Glutamatergic neuron (in vitro differentiated cells): ENCODE data around the gene EFEMP2. TPM values are rescaled to one million over a fixed set of nuclear protein-coding genes. Genes with fewer than 3 reads are reported as not detected.

Source experiments
- DNase-seq: peaks from one replicate; pipeline ENCODE4 v3.0.0; 2022
- H3K27ac Mint-ChIP-seq: one replicate; pipeline ENCODE4 v1.8.0; 2020; ENCODE audit warnings: mild to moderate bottlenecking, mixed read lengths, inconsistent platforms; ENCODE audit not compliant: unreplicated experiment
- H3K27me3 Mint-ChIP-seq: one replicate; pipeline ENCODE4 v1.8.0; 2020; ENCODE audit warnings: mild to moderate bottlenecking, moderate library complexity, mixed read lengths, inconsistent platforms; ENCODE audit not compliant: unreplicated experiment
- H3K36me3 Mint-ChIP-seq: one replicate; pipeline ENCODE4 v1.8.0; 2020; ENCODE audit warnings: mild to moderate bottlenecking, mixed read lengths, inconsistent platforms; ENCODE audit not compliant: unreplicated experiment
- H3K4me1 Mint-ChIP-seq: one replicate; pipeline ENCODE4 v1.8.0; 2020; ENCODE audit warnings: mild to moderate bottlenecking, low read depth, mixed read lengths, inconsistent platforms; ENCODE audit not compliant: unreplicated experiment
- H3K4me3 Mint-ChIP-seq: one replicate; pipeline ENCODE4 v1.8.0; 2020; ENCODE audit warnings: mild to moderate bottlenecking, mixed read lengths, inconsistent platforms; ENCODE audit not compliant: unreplicated experiment
- H3K9me3 Mint-ChIP-seq: one replicate; pipeline ENCODE4 v1.8.0; 2020; ENCODE audit warnings: mild to moderate bottlenecking, moderate library complexity, mixed read lengths, inconsistent platforms; ENCODE audit not compliant: unreplicated experiment
- total RNA-seq: library from RNA; stranded (reverse); fragmentation: NEBNext Ultra II Directional; extraction: Animal tissue kit (Norgen Biotek cat#: 25700); gene quantifications from one replicate; pipeline ENCODE4 v1.2.1, GENCODE V29; 2021; ENCODE audit not compliant: unreplicated experiment
- TF ChIP-seq, protein P1 (sequence below): fragments of 200-600 bp; sonication (generic); IDR thresholded peaks from one replicate; pipeline ENCODE4 v1.5.0; 2021; ENCODE audit not compliant: partially characterized antibody, unreplicated experiment

EFEMP2 gene
- total RNA-seq, 1 donor from 2014 or later = 16.3 TPM

DNA sequence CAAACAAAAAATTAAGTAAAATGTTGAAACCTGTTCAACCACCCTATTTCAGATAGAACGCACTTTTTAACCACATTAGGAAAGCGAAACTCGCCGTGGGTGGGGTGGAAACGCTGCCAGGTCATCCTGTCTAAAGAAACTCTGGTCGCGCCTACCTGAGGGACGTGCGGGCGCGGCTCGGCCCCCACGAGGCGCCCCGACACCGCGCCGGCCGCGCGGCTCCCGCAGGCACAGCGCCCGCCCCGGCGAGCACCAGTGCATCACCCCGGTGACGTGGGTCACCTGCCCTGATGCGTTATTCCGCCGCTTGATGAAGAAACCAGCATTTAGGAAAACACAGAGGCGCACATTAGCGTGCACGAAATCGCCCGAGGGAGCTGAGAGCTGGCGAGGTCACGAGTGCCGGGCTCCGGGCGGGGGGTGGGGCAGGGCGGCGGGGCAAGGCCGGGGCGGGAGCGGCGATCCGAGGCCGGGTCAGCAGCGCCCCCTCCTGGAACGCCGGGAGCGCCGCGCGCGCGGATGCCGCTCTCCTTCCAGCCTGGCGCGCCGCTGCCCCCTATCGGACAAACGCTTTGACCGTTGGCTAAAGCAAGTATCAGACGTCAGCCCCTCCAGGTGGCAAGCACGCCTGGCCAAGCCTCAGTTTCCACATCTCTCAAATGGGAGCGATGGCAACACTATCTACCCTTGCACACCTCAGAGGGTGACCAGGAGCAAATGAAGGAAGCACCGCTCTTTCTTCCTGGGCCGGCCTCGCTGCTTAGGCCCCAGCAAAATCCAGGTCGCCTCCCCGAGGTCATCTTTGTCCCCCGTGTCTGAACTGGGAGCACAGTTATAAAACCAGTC, 54.5 kb downstream of the EFEMP2 start:
- Mint-ChIP-seq H3K4me3 (peak overlapping the region; percentile 83), H3K4me1 (peaks cover 9% of the 10 kb centered on the region), H3K27me3 (no peaks in the 10 kb centered on the region), H3K36me3 (peaks cover 5% of the 10 kb centered on the region), H3K9me3 (peaks cover 5% of the 10 kb centered on the region), H3K27ac (peak overlapping the region; percentile 62)
- DNase-seq = peak; percentile 98
- TF ChIP-seq, protein P1, sequence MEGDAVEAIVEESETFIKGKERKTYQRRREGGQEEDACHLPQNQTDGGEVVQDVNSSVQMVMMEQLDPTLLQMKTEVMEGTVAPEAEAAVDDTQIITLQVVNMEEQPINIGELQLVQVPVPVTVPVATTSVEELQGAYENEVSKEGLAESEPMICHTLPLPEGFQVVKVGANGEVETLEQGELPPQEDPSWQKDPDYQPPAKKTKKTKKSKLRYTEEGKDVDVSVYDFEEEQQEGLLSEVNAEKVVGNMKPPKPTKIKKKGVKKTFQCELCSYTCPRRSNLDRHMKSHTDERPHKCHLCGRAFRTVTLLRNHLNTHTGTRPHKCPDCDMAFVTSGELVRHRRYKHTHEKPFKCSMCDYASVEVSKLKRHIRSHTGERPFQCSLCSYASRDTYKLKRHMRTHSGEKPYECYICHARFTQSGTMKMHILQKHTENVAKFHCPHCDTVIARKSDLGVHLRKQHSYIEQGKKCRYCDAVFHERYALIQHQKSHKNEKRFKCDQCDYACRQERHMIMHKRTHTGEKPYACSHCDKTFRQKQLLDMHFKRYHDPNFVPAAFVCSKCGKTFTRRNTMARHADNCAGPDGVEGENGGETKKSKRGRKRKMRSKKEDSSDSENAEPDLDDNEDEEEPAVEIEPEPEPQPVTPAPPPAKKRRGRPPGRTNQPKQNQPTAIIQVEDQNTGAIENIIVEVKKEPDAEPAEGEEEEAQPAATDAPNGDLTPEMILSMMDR = peak; percentile 99

DNA sequence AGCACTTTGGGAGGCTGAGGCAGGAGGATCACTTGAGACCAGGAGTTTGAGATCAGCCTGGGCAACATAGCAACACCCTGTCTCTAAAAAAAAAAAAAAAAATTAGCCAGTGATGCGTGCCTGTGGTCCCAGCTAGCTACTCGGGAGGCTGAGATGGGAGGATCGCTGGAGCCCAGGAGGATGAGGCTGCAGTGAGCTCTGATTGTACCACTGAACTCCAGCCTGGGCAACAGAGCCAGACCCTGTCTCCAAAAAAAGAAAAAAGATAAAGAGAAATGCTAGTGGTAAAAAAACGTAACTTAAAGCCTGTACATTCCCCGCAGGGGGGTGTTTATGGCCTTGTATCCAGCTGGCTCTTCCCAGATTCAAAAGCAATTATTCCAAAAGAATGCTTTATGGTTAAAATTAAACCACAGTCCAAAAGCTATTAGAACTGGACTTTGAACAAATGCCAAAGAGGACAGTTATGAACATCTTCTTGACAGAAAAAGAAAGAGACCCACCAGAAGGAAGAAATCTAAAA, 55.2 kb downstream of the EFEMP2 start:
- Mint-ChIP-seq H3K4me3 (peak overlapping the region; percentile 83), H3K36me3 (peaks cover 5% of the 10 kb centered on the region), H3K9me3 (peaks cover 6% of the 10 kb centered on the region), H3K4me1 (peaks cover 10% of the 10 kb centered on the region), H3K27ac (peak overlapping the region; percentile 62), H3K27me3 (no peaks in the 10 kb centered on the region)
- TF ChIP-seq, protein P1 = no peak
- DNase-seq = no peak

DNA sequence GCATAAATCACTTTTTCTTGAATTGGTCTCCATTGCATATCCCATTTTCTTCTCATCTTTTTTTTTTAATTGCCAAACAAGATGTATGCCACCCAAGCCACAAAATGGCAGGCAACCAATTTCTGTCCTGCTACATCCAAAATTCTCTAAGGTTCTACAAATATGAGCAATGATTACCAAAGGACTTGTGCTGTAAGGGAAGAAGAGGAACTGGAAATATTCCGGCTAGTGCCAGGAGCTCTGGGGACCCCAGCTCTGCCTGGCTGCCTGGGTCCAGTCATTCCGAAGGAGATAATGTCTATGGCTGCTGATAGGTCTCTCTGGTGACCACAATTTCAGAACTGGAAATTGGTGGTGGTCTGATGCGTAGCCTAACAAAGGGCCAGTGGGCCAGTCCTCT, 55.9 kb downstream of the EFEMP2 start:
- peaks cover 4% of the 10 kb centered on the region for H3K27me3 Mint-ChIP-seq
- H3K36me3 Mint-ChIP-seq = peaks cover 5% of the 10 kb centered on the region

More for the DNA sequence above, 55.9 kb downstream of the EFEMP2 start:
- TF ChIP-seq, protein P1 = no peak
- H3K27ac Mint-ChIP-seq = no peak overlapping the region
- H3K9me3 Mint-ChIP-seq = peaks cover 7% of the 10 kb centered on the region
- H3K4me1 Mint-ChIP-seq = peaks cover 17% of the 10 kb centered on the region
- peak overlapping the region; percentile 83 for H3K4me3 Mint-ChIP-seq
- no peak for DNase-seq

Other genes with a start within 250 kb of the EFEMP2 start
- gene SIPA1, start 234.7 kb downstream of the EFEMP2 start, total RNA-seq = 21.4 TPM
- gene RELA, start 209.9 kb downstream of the EFEMP2 start, total RNA-seq = 61.2 TPM
- 71.3 TPM for gene KAT5, start 160.5 kb downstream of the EFEMP2 start, total RNA-seq
- 42.9 TPM for gene RNASEH2C, start 152.0 kb downstream of the EFEMP2 start, total RNA-seq
- 13.2 TPM for gene AP5B1, start 91.8 kb downstream of the EFEMP2 start, total RNA-seq
- gene OVOL1, start 85.7 kb downstream of the EFEMP2 start, total RNA-seq = not detected
- gene SNX32, start 38.8 kb downstream of the EFEMP2 start, total RNA-seq = 14.7 TPM
- gene CFL1, start 14.6 kb downstream of the EFEMP2 start, total RNA-seq = 1,294 TPM
- gene MUS81, start 12.4 kb downstream of the EFEMP2 start, total RNA-seq = 114 TPM
- not detected for gene CTSW, start 7.0 kb upstream of the EFEMP2 start, total RNA-seq
- gene FIBP, start 15.7 kb upstream of the EFEMP2 start, total RNA-seq = 115 TPM
- gene CCDC85B, start 17.9 kb upstream of the EFEMP2 start, total RNA-seq = 23.6 TPM
- not detected for gene FOSL1, start 27.6 kb upstream of the EFEMP2 start, total RNA-seq
- gene C11orf68, start 46.3 kb upstream of the EFEMP2 start, total RNA-seq = 24.7 TPM
- gene DRAP1, start 46.6 kb upstream of the EFEMP2 start, total RNA-seq = 68.7 TPM
- gene TSGA10IP, start 72.7 kb upstream of the EFEMP2 start, total RNA-seq = not detected
- gene SART1, start 88.9 kb upstream of the EFEMP2 start, total RNA-seq = 52.3 TPM
- 37.6 TPM for gene EIF1AD, start 129.4 kb upstream of the EFEMP2 start, total RNA-seq
- 135 TPM for gene BANF1, start 129.7 kb upstream of the EFEMP2 start, total RNA-seq
- gene CST6, start 139.2 kb upstream of the EFEMP2 start, total RNA-seq = not detected
- not detected for gene CATSPER1, start 153.7 kb upstream of the EFEMP2 start, total RNA-seq
- 2.4 TPM for gene GAL3ST3, start 176.4 kb upstream of the EFEMP2 start, total RNA-seq
- gene SF3B2, start 179.6 kb upstream of the EFEMP2 start, total RNA-seq = 187 TPM
- 30.6 TPM for gene PACS1, start 197.5 kb upstream of the EFEMP2 start, total RNA-seq